Astrocyte of the cerebellum (primary cell): ENCODE results near the gene ST6GALNAC6.

Experiments
- DNase-seq: peaks from one replicate; pipeline ENCODE4 v3.0.0-alpha.2; 2011; ENCODE audit warnings: low read depth
- H3K4me3 ChIP-seq: 2 replicates; pipeline ENCODE4 v1.5.1; 2011; ENCODE audit warnings: mild to moderate bottlenecking, low read depth, low read length, moderate library complexity
- in situ Hi-C: cut with HindIII; loops from 2 replicates; pipeline ENCODE4 v1.10.0; 2017; ENCODE audit warnings: low sequenced_read_pairs
- TF ChIP-seq, protein P1 (sequence below): IDR thresholded peaks from 2 replicates; pipeline ENCODE4 v1.5.1; 2012; ENCODE audit warnings: low read length, low read depth, moderate library complexity, mild to moderate bottlenecking; ENCODE audit errors: missing control alignments

Gene ST6GALNAC6

DNA sequence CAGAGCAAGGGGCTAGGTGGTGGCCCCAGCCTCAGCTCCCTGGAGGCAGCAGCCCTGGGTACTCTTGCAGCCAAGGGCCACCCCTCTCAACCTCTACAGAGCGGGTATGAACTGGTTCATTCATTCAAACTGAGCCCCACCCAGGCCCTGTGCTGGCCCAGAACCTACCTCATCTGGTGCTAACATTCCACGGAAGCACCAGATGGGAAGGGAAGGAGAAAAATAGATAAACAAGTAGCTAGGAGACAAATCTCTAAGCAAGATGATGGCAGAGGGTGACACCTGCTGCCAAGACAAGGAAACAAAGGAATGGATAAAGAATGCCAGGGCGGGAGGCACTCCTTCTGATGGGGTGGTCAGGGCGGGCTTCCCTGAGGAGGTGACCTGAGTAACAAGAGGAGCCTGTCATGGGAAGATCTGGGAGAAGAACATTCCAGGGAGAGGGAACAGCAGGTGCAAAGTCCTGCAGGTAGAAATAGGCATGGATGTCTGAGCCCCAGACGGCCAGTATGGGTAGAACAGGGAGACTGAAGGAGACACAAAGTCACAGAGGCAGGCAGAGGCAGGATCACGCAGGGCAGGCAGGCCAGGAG, 11.3 kb upstream of the ST6GALNAC6 start:
- TF ChIP-seq, protein P1, sequence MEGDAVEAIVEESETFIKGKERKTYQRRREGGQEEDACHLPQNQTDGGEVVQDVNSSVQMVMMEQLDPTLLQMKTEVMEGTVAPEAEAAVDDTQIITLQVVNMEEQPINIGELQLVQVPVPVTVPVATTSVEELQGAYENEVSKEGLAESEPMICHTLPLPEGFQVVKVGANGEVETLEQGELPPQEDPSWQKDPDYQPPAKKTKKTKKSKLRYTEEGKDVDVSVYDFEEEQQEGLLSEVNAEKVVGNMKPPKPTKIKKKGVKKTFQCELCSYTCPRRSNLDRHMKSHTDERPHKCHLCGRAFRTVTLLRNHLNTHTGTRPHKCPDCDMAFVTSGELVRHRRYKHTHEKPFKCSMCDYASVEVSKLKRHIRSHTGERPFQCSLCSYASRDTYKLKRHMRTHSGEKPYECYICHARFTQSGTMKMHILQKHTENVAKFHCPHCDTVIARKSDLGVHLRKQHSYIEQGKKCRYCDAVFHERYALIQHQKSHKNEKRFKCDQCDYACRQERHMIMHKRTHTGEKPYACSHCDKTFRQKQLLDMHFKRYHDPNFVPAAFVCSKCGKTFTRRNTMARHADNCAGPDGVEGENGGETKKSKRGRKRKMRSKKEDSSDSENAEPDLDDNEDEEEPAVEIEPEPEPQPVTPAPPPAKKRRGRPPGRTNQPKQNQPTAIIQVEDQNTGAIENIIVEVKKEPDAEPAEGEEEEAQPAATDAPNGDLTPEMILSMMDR = no peak
- H3K4me3 ChIP-seq = no peak overlapping the region
- in situ Hi-C loops = no loop called here
- DNase-seq = no peak

DNA sequence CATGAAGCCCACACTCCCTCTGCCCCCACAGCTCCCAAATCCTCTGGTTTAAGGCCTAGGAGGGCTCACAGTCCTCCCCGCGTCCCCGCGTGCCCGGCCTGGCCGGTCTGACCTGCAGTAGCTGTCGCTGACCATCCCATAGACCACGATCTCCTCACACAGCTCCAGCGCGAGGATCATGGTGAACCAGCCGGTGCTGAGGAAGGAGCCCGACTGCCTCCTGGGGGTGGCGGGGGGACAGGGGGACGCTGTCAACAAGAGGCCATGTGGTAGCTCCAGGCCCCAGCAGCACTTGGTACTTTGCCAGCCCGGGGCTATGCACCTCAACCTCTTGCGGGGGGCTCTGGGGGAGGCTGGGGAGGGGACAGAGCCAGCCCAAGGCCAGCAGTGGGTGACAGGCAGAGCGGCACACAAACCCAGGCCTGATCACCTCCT, 10.5 kb upstream of the ST6GALNAC6 start:
- DNase-seq = no peak
- no peak overlapping the region for H3K4me3 ChIP-seq
- in situ Hi-C loops = no loop called here
- TF ChIP-seq, protein P1 = no peak

DNA sequence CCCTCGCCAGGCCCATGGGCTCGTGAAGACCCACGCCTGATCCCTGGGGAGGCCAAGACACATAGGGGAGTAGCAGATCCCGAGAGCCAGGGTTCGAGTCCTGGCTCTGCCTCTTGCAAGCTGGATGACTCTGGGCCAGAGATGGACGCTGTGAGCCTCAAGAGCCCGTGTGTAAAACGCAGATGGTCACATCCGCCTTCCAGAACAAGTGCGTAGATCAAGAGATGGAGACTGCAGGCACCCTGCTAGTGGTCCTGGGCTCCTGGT, 9.2 kb upstream of the ST6GALNAC6 start:
- H3K4me3 ChIP-seq = no peak overlapping the region
- TF ChIP-seq, protein P1 = no peak
- DNase-seq = no peak
- in situ Hi-C loops = no loop called here

DNA sequence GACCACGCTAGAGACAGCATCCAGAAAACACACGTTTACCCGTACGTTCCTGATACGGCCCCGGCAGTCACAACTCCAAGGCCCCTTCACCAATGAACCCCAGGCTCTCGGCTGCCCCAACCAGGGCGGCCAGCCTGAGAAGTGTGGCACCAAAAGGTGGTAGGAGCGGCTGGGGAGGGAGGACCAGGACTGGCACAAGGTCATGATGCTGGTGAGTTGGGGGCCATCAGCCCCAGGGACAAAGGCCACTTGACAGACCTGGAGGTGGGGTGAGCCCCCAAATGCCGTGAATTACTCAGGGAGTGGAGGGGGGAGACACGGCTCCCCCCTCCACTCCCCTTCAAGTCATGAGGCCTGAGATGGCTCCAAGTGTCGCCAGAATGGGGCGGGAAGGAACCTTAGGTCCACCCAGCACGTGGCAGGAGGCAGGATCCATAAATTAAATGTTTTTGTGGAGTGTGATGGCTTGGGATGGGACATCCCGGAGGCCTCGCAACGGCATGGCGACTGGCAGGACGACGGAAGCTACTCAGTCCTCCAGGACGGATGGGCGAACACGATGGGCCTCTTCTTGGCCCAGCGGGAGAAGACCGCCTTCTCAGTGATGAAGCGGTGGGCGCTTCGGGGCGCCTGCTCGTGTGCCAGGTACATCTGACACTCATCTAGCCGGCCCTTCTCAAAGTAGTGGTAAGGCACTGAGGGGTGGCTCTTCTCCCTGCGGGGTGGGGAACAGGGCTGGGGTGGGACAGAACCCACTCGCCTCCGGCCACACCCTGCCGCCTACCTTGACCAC, 8.7 kb upstream of the ST6GALNAC6 start:
- TF ChIP-seq, protein P1 = no peak
- in situ Hi-C loops = no loop called here
- no peak overlapping the region for H3K4me3 ChIP-seq
- no peak for DNase-seq

DNA sequence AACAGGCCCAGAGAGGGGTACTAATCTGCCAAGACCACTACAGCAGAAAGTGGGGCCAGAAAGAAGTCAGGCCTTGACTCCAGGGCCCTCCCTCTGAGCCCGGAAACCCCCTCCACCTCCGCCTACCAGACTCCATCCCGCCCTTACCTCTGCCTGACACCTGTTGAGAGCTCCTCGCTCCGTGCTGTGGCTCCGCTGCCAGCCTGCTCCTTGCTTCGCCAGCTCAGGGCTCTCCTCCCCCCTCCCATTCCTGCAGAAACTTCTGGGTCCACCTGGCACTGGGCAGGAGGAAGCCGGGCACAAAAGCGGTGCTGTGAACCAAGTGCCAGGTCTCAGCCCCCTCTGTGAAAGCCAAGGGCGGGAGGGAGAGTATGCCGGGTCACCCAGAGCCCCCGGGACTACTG, 6.4 kb upstream of the ST6GALNAC6 start:
- H3K4me3 ChIP-seq = no peak overlapping the region
- no peak for DNase-seq
- TF ChIP-seq, protein P1 = no peak
- in situ Hi-C loops = no loop called here

DNA sequence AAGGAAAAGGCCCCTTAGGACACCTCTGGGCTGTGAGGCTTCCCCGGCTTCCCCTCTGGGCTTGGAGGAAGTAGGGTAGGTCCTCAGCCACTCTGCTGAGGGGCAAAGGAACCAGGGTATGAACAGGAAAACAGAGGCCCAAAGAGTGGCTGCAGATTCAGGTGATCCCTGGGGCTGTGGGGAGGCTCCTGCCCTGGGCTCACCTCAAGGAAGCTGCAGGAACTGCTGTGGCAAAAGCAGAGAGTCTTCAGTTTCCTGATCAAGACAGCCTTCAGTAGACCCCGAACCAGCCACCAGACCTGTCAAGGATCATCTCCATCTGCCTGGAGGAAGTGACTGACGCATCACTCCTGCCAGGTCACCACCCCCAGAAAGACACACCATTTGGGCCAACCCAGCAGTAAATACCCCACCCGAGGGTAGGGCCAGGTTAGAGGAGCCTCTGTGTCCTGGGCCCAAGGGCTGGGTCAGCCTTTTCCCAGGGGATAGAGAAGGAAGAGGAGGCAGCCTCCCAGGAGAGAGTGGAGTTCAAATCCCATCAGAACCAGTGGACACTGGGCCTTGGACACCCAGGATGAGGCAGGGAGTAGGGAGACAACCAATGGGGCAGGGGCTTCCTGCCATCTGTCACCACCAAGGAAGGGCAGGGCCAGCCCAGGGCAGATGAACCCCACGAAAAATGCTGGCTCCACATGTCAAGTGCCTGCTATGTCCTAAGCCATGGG, 5.8 kb upstream of the ST6GALNAC6 start:
- DNase-seq = no peak
- TF ChIP-seq, protein P1 = no peak
- in situ Hi-C loops = no loop called here
- H3K4me3 ChIP-seq = no peak overlapping the region
